Activated B cell treated with CpG ODN at 0.5 μM for 24 hours (primary cell): ENCODE results near the gene GALNT1. TPM values are rescaled to one million over a fixed set of nuclear protein-coding genes. Genes with fewer than 3 reads are reported as not detected.
A peak's percentile ranks its signal among the peaks of the same experiment; 100 is the strongest.

ENCODE experiments used
- ATAC-seq: fragments of 200-7000 bp; cut with Tn5 transposase; one replicate; pipeline ENCODE4 v1.10.0; 2021; ENCODE audit warnings: low read depth, mild to moderate bottlenecking, moderate library complexity
- CTCF ChIA-PET: fragments of 350-600 bp; sonication (Branson Sonifier 250); formaldehyde crosslinking; loops from one replicate; lab custom pipeline; 2021; ENCODE audit warnings: antibody characterized with exemption; lab: Charles Lee
- POLR2A ChIA-PET: fragments of 350-600 bp; sonication (Branson Sonifier 250); formaldehyde crosslinking; loops from one replicate; lab custom pipeline; 2021; ENCODE audit warnings: antibody characterized with exemption; lab: Charles Lee
- DNase-seq: peaks from one replicate; pipeline ENCODE4 v3.0.0; 2022
- H3K27ac Mint-ChIP-seq: one replicate; pipeline ENCODE4 v1.8.0; 2020; ENCODE audit warnings: mixed read lengths
- H3K27me3 Mint-ChIP-seq: one replicate; pipeline ENCODE4 v1.8.0; 2021; ENCODE audit warnings: mixed read lengths
- H3K36me3 Mint-ChIP-seq: one replicate; pipeline ENCODE4 v1.8.0; 2021; ENCODE audit warnings: low read depth, mixed read lengths
- H3K4me1 Mint-ChIP-seq: one replicate; pipeline ENCODE4 v1.8.0; 2021; ENCODE audit warnings: mixed read lengths
- H3K4me3 Mint-ChIP-seq: one replicate; pipeline ENCODE4 v1.8.0; 2020; ENCODE audit warnings: mild to moderate bottlenecking, mixed read lengths
- H3K9me3 Mint-ChIP-seq: one replicate; pipeline ENCODE4 v1.8.0; 2020; ENCODE audit warnings: mixed read lengths
- CTCF ChIP-seq: fragments of 200-600 bp; IDR thresholded peaks from one replicate; pipeline ENCODE4 v1.8.0; 2022; ENCODE audit warnings: antibody characterized with exemption, mild to moderate bottlenecking
- intact Hi-C: fragments of 100-400 bp; cut with micrococcal nuclease; formaldehyde crosslinking; loops from one replicate; pipeline ENCODE4 v1.15.1; 2024
- total RNA-seq: library from RNA; stranded (reverse); gene quantifications from 2 replicates; pipeline ENCODE4 v1.2.3, GENCODE V29; 2022

Gene GALNT1
- total RNA-seq, 1 donor from 2014 or later = 67.5 TPM

GRCh38 chr18:35588122-35588521, 6.6 kb downstream of the GALNT1 start:
- H3K9me3 Mint-ChIP-seq = peaks cover 6% of the 10 kb centered on the region
- POLR2A ChIA-PET = interaction anchor here (1.4 kb wide), 1 partner anchor 29 kb away, joined by 6 read pairs; no protein-coding TSS in a partner anchor
- peaks cover 42% of the 10 kb centered on the region for H3K4me1 Mint-ChIP-seq
- ATAC-seq = no peak
- intact Hi-C loops = loop anchor here (2.0 to 5.0 kb wide), 2 partner anchors 75 to 539 kb away; partner anchors contain the start of genes ELP2 and SLC39A6
- CTCF ChIA-PET = interaction anchor here (1.3 to 1.8 kb wide), 4 partner anchors 74 to 181 kb away, joined by 3 to 7 read pairs (median 4); partner anchors contain the start of gene INO80C
- H3K4me3 Mint-ChIP-seq = no peak overlapping the region
- H3K36me3 Mint-ChIP-seq = peaks cover 14% of the 10 kb centered on the region
- no peak overlapping the region for H3K27ac Mint-ChIP-seq
- no peak for DNase-seq
- TF ChIP-seq CTCF = no peak
- no peaks in the 10 kb centered on the region for H3K27me3 Mint-ChIP-seq

DNA sequence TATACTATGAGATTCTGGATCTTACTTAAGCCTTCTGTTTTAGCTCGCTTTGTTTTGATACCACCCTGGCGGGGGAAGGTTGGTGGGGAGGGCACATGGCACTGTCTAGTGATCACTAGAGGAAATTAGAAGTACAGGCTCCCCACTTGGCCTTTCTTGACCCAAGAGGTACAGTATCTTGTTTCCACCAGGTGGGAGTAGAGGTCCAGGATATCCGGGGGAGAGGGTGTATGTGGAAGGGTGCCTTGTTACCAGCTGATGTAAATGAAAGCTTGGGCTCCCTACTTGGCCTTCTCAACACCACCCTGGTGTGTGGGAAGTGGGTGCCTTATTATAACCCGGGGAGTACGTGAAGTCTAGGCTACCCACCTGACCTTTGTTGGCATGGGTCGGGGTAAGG, 7.5 kb downstream of the GALNT1 start:
- Mint-ChIP-seq H3K4me3 (peak overlapping the region; percentile 21), H3K36me3 (peaks cover 12% of the 10 kb centered on the region), H3K4me1 (peaks cover 37% of the 10 kb centered on the region), H3K27me3 (no peaks in the 10 kb centered on the region), H3K27ac (peak overlapping the region; percentile 46), H3K9me3 (peaks cover 6% of the 10 kb centered on the region)
- DNase-seq = peak; percentile 21
- ATAC-seq = peak; percentile 49
- POLR2A ChIA-PET = interaction anchor here (1.4 kb wide), 1 partner anchor 28 kb away, joined by 6 read pairs; no protein-coding TSS in a partner anchor
- TF ChIP-seq CTCF = no peak
- intact Hi-C loops = loop anchor here (1.0 to 5.0 kb wide), 5 partner anchors 74 to 695 kb away; partner anchors contain the start of genes ELP2 and SLC39A6
- CTCF ChIA-PET = interaction anchor here (0.6 to 1.8 kb wide), 11 partner anchors 28 to 426 kb away, joined by 3 to 10 read pairs (median 4); partner anchors contain the start of gene INO80C

GRCh38 chr18:35589546-35589945, 8.0 kb downstream of the GALNT1 start:
- ChIA-PET CTCF (interaction anchor here (0.6 to 1.8 kb wide), 11 partner anchors 27 to 425 kb away, joined by 3 to 10 read pairs (median 4); partner anchors contain the start of gene INO80C), POLR2A (interaction anchor here (1.4 kb wide), 1 partner anchor 27 kb away, joined by 6 read pairs; no protein-coding TSS in a partner anchor)
- intact Hi-C loops = loop anchor here (1.0 to 5.0 kb wide), 5 partner anchors 73 to 695 kb away; partner anchors contain the start of genes ELP2 and SLC39A6
- no peak for TF ChIP-seq CTCF
- DNase-seq = no peak
- H3K9me3 Mint-ChIP-seq = peaks cover 6% of the 10 kb centered on the region
- peaks cover 38% of the 10 kb centered on the region for H3K4me1 Mint-ChIP-seq
- H3K27me3 Mint-ChIP-seq = no peaks in the 10 kb centered on the region
- peak overlapping the region; percentile 46 for H3K27ac Mint-ChIP-seq
- ATAC-seq = no peak
- H3K36me3 Mint-ChIP-seq = peaks cover 10% of the 10 kb centered on the region
- no peak overlapping the region for H3K4me3 Mint-ChIP-seq

GRCh38 chr18:35590935-35591334, 9.4 kb downstream of the GALNT1 start:
- intact Hi-C loops = loop anchor here (5.0 kb wide), 1 partner anchor 359 kb away; no protein-coding TSS in a partner anchor
- Mint-ChIP-seq H3K9me3 (peaks cover 4% of the 10 kb centered on the region), H3K4me3 (no peak overlapping the region), H3K4me1 (peaks cover 43% of the 10 kb centered on the region), H3K27ac (no peak overlapping the region), H3K36me3 (peaks cover 7% of the 10 kb centered on the region), H3K27me3 (no peaks in the 10 kb centered on the region)
- no peak for TF ChIP-seq CTCF
- ATAC-seq (no peak), DNase-seq (no peak)
- ChIA-PET POLR2A (interaction anchor here (0.9 to 7.9 kb wide), 3 partner anchors 9 to 93 kb away, joined by 3 to 84 read pairs (median 5); partner anchors contain the start of genes GALNT1 and INO80C), CTCF (interaction anchor here (1.0 to 2.3 kb wide), 3 partner anchors 9 to 165 kb away, joined by 4 to 8 read pairs (median 4); partner anchors contain the start of gene GALNT1)

DNA sequence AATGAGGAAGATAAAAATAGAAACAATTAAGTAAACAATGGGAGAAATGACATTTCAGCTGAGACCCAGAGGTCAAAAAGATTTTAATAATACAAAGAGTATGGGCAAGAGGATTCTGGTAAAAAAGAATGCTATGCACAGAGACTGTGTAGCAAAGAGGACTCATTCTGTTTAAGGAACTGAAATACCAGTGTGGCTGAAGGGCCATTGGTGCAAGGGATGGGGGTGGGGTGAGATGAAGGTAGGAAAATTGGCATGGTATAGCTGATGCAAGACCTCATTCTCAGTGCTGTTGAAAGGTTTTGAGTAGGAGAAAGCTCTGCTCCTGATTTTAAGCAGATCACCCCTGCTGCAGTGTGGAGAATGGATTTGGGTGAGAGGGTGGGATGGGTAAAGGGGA, 10.8 kb downstream of the GALNT1 start:
- peaks cover 8% of the 10 kb centered on the region for H3K36me3 Mint-ChIP-seq
- no peak for TF ChIP-seq CTCF
- intact Hi-C loops = loop anchor here (1.0 to 5.0 kb wide), 6 partner anchors 10 to 423 kb away; no protein-coding TSS in a partner anchor
- H3K9me3 Mint-ChIP-seq = peaks cover 4% of the 10 kb centered on the region
- DNase-seq (peak; percentile 52), ATAC-seq (peak; percentile 96)
- ChIA-PET CTCF (interaction anchor here (0.7 to 2.3 kb wide), 4 partner anchors 10 to 425 kb away, joined by 3 to 8 read pairs (median 4); partner anchors contain the start of genes GALNT1 and INO80C), POLR2A (interaction anchor here (0.6 to 7.9 kb wide), 11 partner anchors 10 to 614 kb away, joined by 3 to 84 read pairs (median 4); partner anchors contain the start of genes GALNT1, INO80C and RMP24)
- H3K27ac Mint-ChIP-seq = no peak overlapping the region
- H3K4me3 Mint-ChIP-seq = no peak overlapping the region
- peaks cover 49% of the 10 kb centered on the region for H3K4me1 Mint-ChIP-seq
- no peaks in the 10 kb centered on the region for H3K27me3 Mint-ChIP-seq
